Neuron (in vitro differentiated cells): Measurements from ENCODE around the gene RFPL2.

Source experiments
- H2AFZ ChIP-seq: one replicate; pipeline ENCODE4 v1.6.1; 2013; ENCODE audit warnings: low read depth, mild to moderate bottlenecking, inconsistent platforms, low read length, moderate library complexity
- H3K27me3 ChIP-seq: one replicate; pipeline ENCODE4 v1.6.1; 2013; ENCODE audit warnings: low read length; ENCODE audit not compliant: insufficient read depth
- H3K36me3 ChIP-seq: one replicate; pipeline ENCODE4 v1.6.1; 2013; ENCODE audit warnings: low read length; ENCODE audit not compliant: insufficient read depth
- H3K4me1 ChIP-seq: one replicate; pipeline ENCODE4 v1.6.1; 2013; ENCODE audit warnings: low read length; ENCODE audit not compliant: insufficient read depth
- H3K4me3 ChIP-seq: 2 replicates; pipeline ENCODE4 v1.5.1; 2013; ENCODE audit warnings: mild to moderate bottlenecking, low read length, moderate library complexity
- H3K9me3 ChIP-seq: one replicate; pipeline ENCODE4 v1.6.1; 2013; ENCODE audit warnings: low read length

RFPL2 gene

GRCh38 chr22:32219026-32219425 lies 14.2 kb upstream of the RFPL2 start:
- Histone ChIP-seq H3K27me3 (no peaks in the 10 kb centered on the region), H3K36me3 (no peaks in the 10 kb centered on the region), H3K4me1 (no peaks in the 10 kb centered on the region), H3K4me3 (no peak overlapping the region), H2AFZ (no peak overlapping the region), H3K9me3 (no peaks in the 10 kb centered on the region)

GRCh38 chr22:32218470-32218869 lies 13.6 kb upstream of the RFPL2 start:
- H2AFZ ChIP-seq, result no peak overlapping the region
- H3K4me3 ChIP-seq, result no peak overlapping the region
- H3K4me1 ChIP-seq, result no peaks in the 10 kb centered on the region
- H3K27me3 ChIP-seq, result no peaks in the 10 kb centered on the region
- no peaks in the 10 kb centered on the region for H3K36me3 ChIP-seq
- no peaks in the 10 kb centered on the region for H3K9me3 ChIP-seq

- H3K4me1 ChIP-seq, result no peaks in the 10 kb centered on the region
- no peak overlapping the region for H2AFZ ChIP-seq
- H3K27me3 ChIP-seq, result no peaks in the 10 kb centered on the region
- H3K36me3 ChIP-seq, result no peaks in the 10 kb centered on the region
- no peak overlapping the region for H3K4me3 ChIP-seq
- no peaks in the 10 kb centered on the region for H3K9me3 ChIP-seq
These were observed 12.6 kb upstream of the RFPL2 start for GRCh38 chr22:32217465-32217864.

GRCh38 chr22:32216911-32217310 lies 12.0 kb upstream of the RFPL2 start:
- no peaks in the 10 kb centered on the region for H3K36me3 ChIP-seq
- no peak overlapping the region for H3K4me3 ChIP-seq
- no peaks in the 10 kb centered on the region for H3K9me3 ChIP-seq
- no peaks in the 10 kb centered on the region for H3K4me1 ChIP-seq
- no peaks in the 10 kb centered on the region for H3K27me3 ChIP-seq
- no peak overlapping the region for H2AFZ ChIP-seq

GRCh38 chr22:32211011-32211410 lies 6.1 kb upstream of the RFPL2 start:
- no peak overlapping the region for H2AFZ ChIP-seq
- H3K9me3 ChIP-seq, result no peaks in the 10 kb centered on the region
- H3K36me3 ChIP-seq, result no peaks in the 10 kb centered on the region
- H3K4me3 ChIP-seq, result no peak overlapping the region
- H3K27me3 ChIP-seq, result no peaks in the 10 kb centered on the region
- peaks cover 2% of the 10 kb centered on the region for H3K4me1 ChIP-seq

- Histone ChIP-seq H3K27me3 (no peaks in the 10 kb centered on the region), H3K9me3 (no peaks in the 10 kb centered on the region), H3K4me3 (no peak overlapping the region), H3K4me1 (peaks cover 9% of the 10 kb centered on the region), H3K36me3 (no peaks in the 10 kb centered on the region), H2AFZ (no peak overlapping the region)
These were observed 3.8 kb upstream of the RFPL2 start for GRCh38 chr22:32208681-32209080.

- no peaks in the 10 kb centered on the region for H3K36me3 ChIP-seq
- H3K9me3 ChIP-seq, result no peaks in the 10 kb centered on the region
- H3K4me1 ChIP-seq, result peaks cover 9% of the 10 kb centered on the region
- no peak overlapping the region for H3K4me3 ChIP-seq
- H2AFZ ChIP-seq, result no peak overlapping the region
- no peaks in the 10 kb centered on the region for H3K27me3 ChIP-seq
These were observed 3.2 kb upstream of the RFPL2 start for GRCh38 chr22:32207971-32208480.

GRCh38 chr22:32206774-32207758 lies 2.2 kb upstream of the RFPL2 start:
- no peak overlapping the region for H2AFZ ChIP-seq
- peaks cover 9% of the 10 kb centered on the region for H3K4me1 ChIP-seq
- H3K4me3 ChIP-seq, result no peak overlapping the region
- H3K36me3 ChIP-seq, result no peaks in the 10 kb centered on the region
- H3K27me3 ChIP-seq, result no peaks in the 10 kb centered on the region
- no peaks in the 10 kb centered on the region for H3K9me3 ChIP-seq

GRCh38 chr22:32205974-32206773 lies 1.3 kb upstream of the RFPL2 start:
- Histone ChIP-seq H2AFZ (no peak overlapping the region), H3K36me3 (no peaks in the 10 kb centered on the region), H3K9me3 (no peaks in the 10 kb centered on the region), H3K27me3 (no peaks in the 10 kb centered on the region), H3K4me1 (peaks cover 9% of the 10 kb centered on the region), H3K4me3 (peak overlapping the region; percentile 46)

- Histone ChIP-seq H3K9me3 (no peaks in the 10 kb centered on the region), H3K4me3 (peak overlapping the region; percentile 46), H3K27me3 (peaks cover under 1% of the 10 kb centered on the region), H2AFZ (peak overlapping the region; percentile 76), H3K4me1 (peaks cover 9% of the 10 kb centered on the region), H3K36me3 (no peaks in the 10 kb centered on the region)
These were observed 625 bp downstream of the RFPL2 start for GRCh38 chr22:32204040-32204855.

- no peak overlapping the region for H2AFZ ChIP-seq
- no peaks in the 10 kb centered on the region for H3K9me3 ChIP-seq
- peaks cover 9% of the 10 kb centered on the region for H3K4me1 ChIP-seq
- peaks cover 2% of the 10 kb centered on the region for H3K27me3 ChIP-seq
- H3K4me3 ChIP-seq, result no peak overlapping the region
- H3K36me3 ChIP-seq, result no peaks in the 10 kb centered on the region
These were observed 1.5 kb downstream of the RFPL2 start for GRCh38 chr22:32203181-32204039.
